Hematopoietic multipotent progenitor cell treated with erythropoietin and hydrocortisone succinate and interleukin-3 and kit ligand, for 15 days (in vitro differentiated cells): ENCODE data around the gene ANKFY1.
A peak's percentile ranks its signal among the peaks of the same experiment; 100 is the strongest.
"Not testable (repeated sequence)": the region's sequence is repeated elsewhere in the genome, so short reads cannot be mapped to it uniquely, and the experiment has no call there.

Experiments used
- DNase-seq: peaks from one replicate; pipeline ENCODE4 v3.0.0-alpha.2; 2015; ENCODE audit warnings: low spot score

The ANKFY1 gene

GRCh38 chr17:4155980-4156620 lies 107.7 kb downstream of the ANKFY1 start:
- no peak for DNase-seq

- no peak for DNase-seq
Observed at GRCh38 chr17:4154201-4154600, 109.6 kb downstream of the ANKFY1 start.

GRCh38 chr17:4152471-4152870 lies 111.3 kb downstream of the ANKFY1 start:
- no peak for DNase-seq

GRCh38 chr17:4150096-4150495 lies 113.7 kb downstream of the ANKFY1 start:
- DNase-seq = no peak

GRCh38 chr17:4148611-4149308 lies 115.0 kb downstream of the ANKFY1 start:
- DNase-seq = no peak

GRCh38 chr17:4147751-4148310 lies 115.9 kb downstream of the ANKFY1 start:
- no peak for DNase-seq

GRCh38 chr17:4146641-4147040 lies 117.1 kb downstream of the ANKFY1 start:
- DNase-seq = no peak

- no peak for DNase-seq
Observed at GRCh38 chr17:4144422-4144747, 119.4 kb downstream of the ANKFY1 start.

- peak; percentile 93 for DNase-seq
Observed at GRCh38 chr17:4143563-4144421, 120.0 kb downstream of the ANKFY1 start.

- no peak for DNase-seq
Observed at GRCh38 chr17:4142107-4142900, 121.5 kb downstream of the ANKFY1 start.

GRCh38 chr17:4140125-4140524 lies 123.7 kb downstream of the ANKFY1 start:
- DNase-seq = no peak

GRCh38 chr17:4138906-4139526 lies 124.8 kb downstream of the ANKFY1 start:
- not testable (repeated sequence) for DNase-seq

- no peak for DNase-seq
Observed at GRCh38 chr17:4136373-4136772, 127.4 kb downstream of the ANKFY1 start.

GRCh38 chr17:4135489-4135888 lies 128.3 kb downstream of the ANKFY1 start:
- DNase-seq = no peak

GRCh38 chr17:4134721-4135120 lies 129.1 kb downstream of the ANKFY1 start:
- DNase-seq = no peak

- DNase-seq = no peak
Observed at GRCh38 chr17:4130715-4131114, 133.1 kb downstream of the ANKFY1 start.

- no peak for DNase-seq
Observed at GRCh38 chr17:4127555-4127954, 136.2 kb downstream of the ANKFY1 start.

- no peak for DNase-seq
Observed at GRCh38 chr17:4125552-4125951, 138.2 kb downstream of the ANKFY1 start.

GRCh38 chr17:4124999-4125398 lies 138.8 kb downstream of the ANKFY1 start:
- no peak for DNase-seq

- DNase-seq = no peak
Observed at GRCh38 chr17:4120332-4120731, 143.4 kb downstream of the ANKFY1 start.

- no peak for DNase-seq
Observed at GRCh38 chr17:4119299-4119698, 144.5 kb downstream of the ANKFY1 start.
